Measurements from ENCODE around the gene FRMPD4. TPM values are rescaled to one million over a fixed set of nuclear protein-coding genes. Genes with fewer than 3 reads are reported as not detected.

Gene FRMPD4
- total and polyA plus RNA-seq, 12 donors: 0.03 to 4.1 (median 2.0) TPM

DNA sequence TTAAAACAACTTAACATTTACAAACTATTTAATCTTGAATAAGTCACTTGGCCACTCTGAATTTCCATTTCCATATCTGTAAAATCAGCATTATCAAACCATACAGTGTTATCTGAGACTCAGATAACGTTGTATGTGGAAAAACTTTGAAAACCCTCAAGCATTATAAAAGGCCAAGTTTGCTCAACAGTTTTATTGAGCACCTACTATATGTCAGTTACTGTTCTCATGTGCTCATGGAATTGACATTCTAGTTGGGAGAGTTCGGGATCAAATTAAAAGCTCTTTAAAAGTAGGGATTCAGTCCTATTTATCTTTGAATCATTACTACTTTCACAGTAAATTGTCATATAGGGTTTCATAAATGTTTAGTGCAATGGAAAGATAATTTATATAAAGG is 97.9 kb downstream of the FRMPD4 start:
- no peaks in the 10 kb centered on the region for H3K9me3 ChIP-seq
- intact Hi-C loops (cut with DNase I): no loop called here
- H3K27me3 ChIP-seq: no peaks in the 10 kb centered on the region
- 68 to 78% methylated on average over 2 of the region's 2 CpGs for WGBS, 2 donors
- H3K4me3 ChIP-seq: no peak overlapping the region
- H3K27ac ChIP-seq: no peak overlapping the region
- ATAC-seq (no peak), DNase-seq (no peak)
- TF ChIP-seq, protein P1, sequence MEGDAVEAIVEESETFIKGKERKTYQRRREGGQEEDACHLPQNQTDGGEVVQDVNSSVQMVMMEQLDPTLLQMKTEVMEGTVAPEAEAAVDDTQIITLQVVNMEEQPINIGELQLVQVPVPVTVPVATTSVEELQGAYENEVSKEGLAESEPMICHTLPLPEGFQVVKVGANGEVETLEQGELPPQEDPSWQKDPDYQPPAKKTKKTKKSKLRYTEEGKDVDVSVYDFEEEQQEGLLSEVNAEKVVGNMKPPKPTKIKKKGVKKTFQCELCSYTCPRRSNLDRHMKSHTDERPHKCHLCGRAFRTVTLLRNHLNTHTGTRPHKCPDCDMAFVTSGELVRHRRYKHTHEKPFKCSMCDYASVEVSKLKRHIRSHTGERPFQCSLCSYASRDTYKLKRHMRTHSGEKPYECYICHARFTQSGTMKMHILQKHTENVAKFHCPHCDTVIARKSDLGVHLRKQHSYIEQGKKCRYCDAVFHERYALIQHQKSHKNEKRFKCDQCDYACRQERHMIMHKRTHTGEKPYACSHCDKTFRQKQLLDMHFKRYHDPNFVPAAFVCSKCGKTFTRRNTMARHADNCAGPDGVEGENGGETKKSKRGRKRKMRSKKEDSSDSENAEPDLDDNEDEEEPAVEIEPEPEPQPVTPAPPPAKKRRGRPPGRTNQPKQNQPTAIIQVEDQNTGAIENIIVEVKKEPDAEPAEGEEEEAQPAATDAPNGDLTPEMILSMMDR (IDR thresholded peaks at IDR 0.05): no peak
- H3K4me1 ChIP-seq: no peaks in the 10 kb centered on the region
- H3K36me3 ChIP-seq: no peaks in the 10 kb centered on the region

DNA sequence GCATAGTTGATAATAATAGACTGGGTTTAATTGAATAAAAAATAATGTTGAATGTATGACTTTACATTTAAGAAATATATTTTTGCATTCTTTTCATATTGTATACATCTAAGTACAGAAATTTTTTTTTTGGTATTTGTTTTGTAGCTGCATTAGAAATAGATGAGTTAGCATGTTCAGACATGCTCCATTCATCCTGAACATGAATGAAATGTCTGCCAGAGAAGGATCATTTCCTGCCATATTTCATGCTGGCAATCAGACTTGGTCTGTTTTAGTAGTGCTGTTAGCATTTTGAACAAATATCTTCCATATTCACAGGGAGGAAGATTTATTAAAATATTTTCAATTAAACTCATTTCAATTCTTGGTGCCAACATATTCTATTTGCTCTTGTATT is 98.9 kb downstream of the FRMPD4 start:
- H3K36me3 ChIP-seq: no peaks in the 10 kb centered on the region
- ATAC-seq: no peak
- TF ChIP-seq, protein P1 (IDR thresholded peaks at IDR 0.05): no peak
- H3K4me1 ChIP-seq: no peaks in the 10 kb centered on the region
- intact Hi-C loops (cut with DNase I): no loop called here
- no peaks in the 10 kb centered on the region for H3K27me3 ChIP-seq
- no peak overlapping the region for H3K4me3 ChIP-seq
- no peak for DNase-seq
- H3K27ac ChIP-seq: no peak overlapping the region
- H3K9me3 ChIP-seq: no peaks in the 10 kb centered on the region

DNA sequence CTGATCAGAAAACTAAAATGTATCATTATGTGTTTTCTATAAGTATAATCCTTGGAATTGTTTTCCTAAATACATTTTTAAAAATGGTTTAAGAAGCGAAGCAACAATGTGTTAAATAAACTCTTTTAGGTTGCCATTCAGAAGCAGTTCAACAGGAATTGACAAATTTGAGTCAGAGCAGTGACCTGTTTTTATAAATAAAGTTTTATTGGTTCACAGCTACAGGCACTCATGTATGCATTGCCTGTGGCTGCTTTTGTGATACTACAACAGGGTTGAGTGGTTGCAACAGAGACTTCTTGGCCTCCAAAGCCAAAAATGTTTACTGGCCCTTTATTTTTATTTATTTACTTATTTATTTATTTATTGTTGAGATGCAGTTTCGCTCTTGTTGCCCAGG is 99.5 kb downstream of the FRMPD4 start:
- intact Hi-C loops (cut with DNase I): no loop called here
- DNase-seq (no peak), ATAC-seq (no peak)
- Histone ChIP-seq H3K9me3 (no peaks in the 10 kb centered on the region), H3K36me3 (no peaks in the 10 kb centered on the region), H3K27ac (no peak overlapping the region), H3K4me1 (no peaks in the 10 kb centered on the region), H3K4me3 (no peak overlapping the region), H3K27me3 (no peaks in the 10 kb centered on the region)
- WGBS, 2 donors: 91 to 92% methylated on average over 2 of the region's 2 CpGs
- TF ChIP-seq, protein P1 (IDR thresholded peaks at IDR 0.05): no peak

DNA sequence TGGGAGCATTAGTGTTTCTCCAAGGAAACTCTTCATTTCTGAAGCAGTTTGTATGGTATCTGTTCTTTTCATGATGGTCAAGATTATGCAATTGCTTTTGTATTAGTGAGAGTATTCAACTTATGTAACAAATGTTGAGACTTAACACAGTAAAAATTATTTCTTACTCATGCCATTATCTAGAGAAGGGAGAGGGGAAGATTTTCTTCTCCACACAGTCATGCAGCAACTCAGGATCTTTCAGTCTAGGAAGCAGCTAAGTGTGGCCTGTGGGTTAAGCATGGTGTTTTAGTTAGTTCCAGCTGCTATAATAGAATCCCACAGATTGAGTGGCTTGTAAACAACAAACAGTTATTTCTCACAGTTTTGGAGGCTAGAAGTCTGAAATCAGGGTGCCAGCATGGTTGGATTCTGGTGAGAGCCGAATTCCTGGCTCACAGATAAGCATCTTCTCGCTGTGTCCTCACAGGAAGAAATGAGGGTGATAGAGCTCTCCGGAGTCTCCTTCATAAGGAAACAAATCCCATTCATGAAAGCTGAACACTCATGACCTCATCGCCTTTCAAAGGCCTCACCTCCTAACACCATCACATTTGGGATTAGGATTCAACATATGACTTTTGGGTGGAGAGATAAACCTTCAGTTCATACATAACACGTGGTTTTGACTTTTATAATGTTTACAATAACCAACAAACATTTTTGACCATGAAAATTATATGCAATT is 101.2 kb downstream of the FRMPD4 start:
- 76 to 79% methylated on average over 5 of the region's 5 CpGs for WGBS, 2 donors
- ATAC-seq (no peak), DNase-seq (no peak)
- Histone ChIP-seq H3K27ac (no peak overlapping the region), H3K4me3 (no peak overlapping the region), H3K4me1 (no peaks in the 10 kb centered on the region), H3K9me3 (no peaks in the 10 kb centered on the region), H3K36me3 (no peaks in the 10 kb centered on the region), H3K27me3 (no peaks in the 10 kb centered on the region)
- intact Hi-C loops (cut with DNase I): no loop called here
- TF ChIP-seq, protein P1 (IDR thresholded peaks at IDR 0.05): no peak
